ENCODE measurements around the gene DAW1.
A peak's percentile ranks its signal among the peaks of the same experiment; 100 is the strongest.
"Not testable (repeated sequence)": the region's sequence is repeated elsewhere in the genome, so short reads cannot be mapped to it uniquely, and the experiment has no call there.

Gene DAW1

GRCh38 chr2:227871375-227871791 lies at the start of gene DAW1:
Gene DAW1, plus strand, starts transcription at chr2:227871631. Its CDS starts 59 bp downstream, at chr2:227871690.
- peak; percentile 58 to 75 (median 62) for DNase-seq

GRCh38 chr2:227822416-227823003 lies 48.9 kb upstream of the DAW1 start:
- no peak for DNase-seq

- no peak for DNase-seq
Observed at GRCh38 chr2:227823922-227824321, 47.5 kb upstream of the DAW1 start.

GRCh38 chr2:227824711-227825110 lies 46.7 kb upstream of the DAW1 start:
- no peak for DNase-seq

- no peak for DNase-seq
Observed at GRCh38 chr2:227826019-227826521, 45.4 kb upstream of the DAW1 start.

- no peak for DNase-seq
Observed at GRCh38 chr2:227826563-227826962, 44.9 kb upstream of the DAW1 start.

GRCh38 chr2:227827143-227827542 lies 44.3 kb upstream of the DAW1 start:
- no peak for DNase-seq

- no peak for DNase-seq
Observed at GRCh38 chr2:227828477-227828912, 42.9 kb upstream of the DAW1 start.

GRCh38 chr2:227829337-227829736 lies 42.1 kb upstream of the DAW1 start:
- DNase-seq, result no peak

GRCh38 chr2:227834423-227834822 lies 37.0 kb upstream of the DAW1 start:
- no peak for DNase-seq

GRCh38 chr2:227834916-227835650 lies 36.3 kb upstream of the DAW1 start:
- no peak for DNase-seq

GRCh38 chr2:227839339-227840129 lies 31.9 kb upstream of the DAW1 start:
- DNase-seq, result not testable (repeated sequence)

GRCh38 chr2:227846831-227847230 lies 24.6 kb upstream of the DAW1 start:
- DNase-seq, result no peak

GRCh38 chr2:227848146-227848545 lies 23.3 kb upstream of the DAW1 start:
- no peak for DNase-seq

GRCh38 chr2:227848586-227848985 lies 22.8 kb upstream of the DAW1 start:
- DNase-seq, result peak in 1 of 3 experiments; percentile 4

- DNase-seq, result no peak
Observed at GRCh38 chr2:227849906-227850305, 21.5 kb upstream of the DAW1 start.

- DNase-seq, result peak in 1 of 3 experiments; percentile 8
Observed at GRCh38 chr2:227853204-227853629, 18.2 kb upstream of the DAW1 start.

- DNase-seq, result peak in 1 of 3 experiments; percentile 64
Observed at GRCh38 chr2:227853765-227854271, 17.6 kb upstream of the DAW1 start.

GRCh38 chr2:227855440-227855839 lies 16.0 kb upstream of the DAW1 start:
- DNase-seq, result no peak

- no peak for DNase-seq
Observed at GRCh38 chr2:227856697-227857096, 14.7 kb upstream of the DAW1 start.

- DNase-seq, result no peak
Observed at GRCh38 chr2:227860221-227860641, 11.2 kb upstream of the DAW1 start.

- no peak for DNase-seq
Observed at GRCh38 chr2:227861011-227861410, 10.4 kb upstream of the DAW1 start.

GRCh38 chr2:227862227-227862740 lies 9.1 kb upstream of the DAW1 start:
- peak; percentile 6 to 53 (median 36) for DNase-seq
